SK-MEL-5 (cell line): ENCODE measurements around the gene CITED2. TPM values are rescaled to one million over a fixed set of nuclear protein-coding genes. Genes with fewer than 3 reads are reported as not detected.

Experiments used
- DNase-seq: peaks from one replicate; pipeline ENCODE4 v3.0.0-alpha.2; 2016; ENCODE audit warnings: low read depth, low spot score
- in situ Hi-C: cut with HindIII; loops from 2 replicates; pipeline ENCODE4 v1.10.0; 2016; ENCODE audit warnings: low sequenced_read_pairs, high pct_unique_total_duplicates, low pct_unique_long_range_greater_than_20kb
- total RNA-seq: library from RNA; depleted of rRNA; stranded (reverse); fragments of >200 nt; shearing (Covaris generic); gene quantifications from 2 replicates; pipeline ENCODE4 v1.2.3, GENCODE V29; 2014

CITED2 gene
- total RNA-seq, 1 experiment from 2014 or later, result 18.7 TPM

GRCh38 chr6:139392794-139393193 is 18.3 kb upstream of the CITED2 start:
- in situ Hi-C loops, result no loop called here

GRCh38 chr6:139391709-139392108 is 17.3 kb upstream of the CITED2 start:
- DNase-seq, result no peak
- in situ Hi-C loops, result no loop called here

More at GRCh38 chr6:139392794-139393193, 18.3 kb upstream of the CITED2 start:
- no peak for DNase-seq

GRCh38 chr6:139390447-139390846 is 16.0 kb upstream of the CITED2 start:
- DNase-seq, result no peak

GRCh38 chr6:139388384-139388783 is 13.9 kb upstream of the CITED2 start:
- DNase-seq, result no peak
- in situ Hi-C loops, result no loop called here

More at GRCh38 chr6:139390447-139390846, 16.0 kb upstream of the CITED2 start:
- in situ Hi-C loops, result no loop called here

GRCh38 chr6:139386404-139386803 is 12.0 kb upstream of the CITED2 start:
- DNase-seq, result no peak
- in situ Hi-C loops, result no loop called here

GRCh38 chr6:139381216-139381865 is 6.9 kb upstream of the CITED2 start:
- DNase-seq, result no peak
- in situ Hi-C loops, result no loop called here

- in situ Hi-C loops, result no loop called here
- no peak for DNase-seq
Measured at GRCh38 chr6:139380611-139381010, 6.2 kb upstream of the CITED2 start.

- in situ Hi-C loops, result no loop called here
- DNase-seq, result no peak
Measured at GRCh38 chr6:139380168-139380567, 5.7 kb upstream of the CITED2 start.

- DNase-seq, result no peak
- in situ Hi-C loops, result no loop called here
Measured at GRCh38 chr6:139378882-139379341, 4.5 kb upstream of the CITED2 start.

GRCh38 chr6:139378226-139378625 is 3.8 kb upstream of the CITED2 start:
- in situ Hi-C loops, result no loop called here

GRCh38 chr6:139376604-139377218 is 2.3 kb upstream of the CITED2 start:
- peak; percentile 40 for DNase-seq
- in situ Hi-C loops, result no loop called here

More at GRCh38 chr6:139378226-139378625, 3.8 kb upstream of the CITED2 start:
- no peak for DNase-seq

GRCh38 chr6:139376017-139376330 is 1.5 kb upstream of the CITED2 start:
- DNase-seq, result no peak
- in situ Hi-C loops, result no loop called here

GRCh38 chr6:139375226-139376016 is 973 bp upstream of the CITED2 start:
- in situ Hi-C loops, result no loop called here
- peak; percentile 87 for DNase-seq

GRCh38 chr6:139373928-139374356 is 506 bp downstream of the CITED2 start:
- in situ Hi-C loops, result no loop called here
- DNase-seq, result no peak

- in situ Hi-C loops, result no loop called here
- DNase-seq, result peak; percentile 50
Measured at GRCh38 chr6:139373154-139373927, 1.1 kb downstream of the CITED2 start.

GRCh38 chr6:139372326-139373153 is 1.9 kb downstream of the CITED2 start:
- in situ Hi-C loops, result no loop called here
- DNase-seq, result no peak
